ENCODE measurements around the gene GIMAP8. TPM values are rescaled to one million over a fixed set of nuclear protein-coding genes. Genes with fewer than 3 reads are reported as not detected.

GIMAP8 gene
- total and polyA plus RNA-seq, 2 of the 8 experiments (the other 6 are each of a cell fraction or from before 2014, with no cell fraction given): not detected

DNA sequence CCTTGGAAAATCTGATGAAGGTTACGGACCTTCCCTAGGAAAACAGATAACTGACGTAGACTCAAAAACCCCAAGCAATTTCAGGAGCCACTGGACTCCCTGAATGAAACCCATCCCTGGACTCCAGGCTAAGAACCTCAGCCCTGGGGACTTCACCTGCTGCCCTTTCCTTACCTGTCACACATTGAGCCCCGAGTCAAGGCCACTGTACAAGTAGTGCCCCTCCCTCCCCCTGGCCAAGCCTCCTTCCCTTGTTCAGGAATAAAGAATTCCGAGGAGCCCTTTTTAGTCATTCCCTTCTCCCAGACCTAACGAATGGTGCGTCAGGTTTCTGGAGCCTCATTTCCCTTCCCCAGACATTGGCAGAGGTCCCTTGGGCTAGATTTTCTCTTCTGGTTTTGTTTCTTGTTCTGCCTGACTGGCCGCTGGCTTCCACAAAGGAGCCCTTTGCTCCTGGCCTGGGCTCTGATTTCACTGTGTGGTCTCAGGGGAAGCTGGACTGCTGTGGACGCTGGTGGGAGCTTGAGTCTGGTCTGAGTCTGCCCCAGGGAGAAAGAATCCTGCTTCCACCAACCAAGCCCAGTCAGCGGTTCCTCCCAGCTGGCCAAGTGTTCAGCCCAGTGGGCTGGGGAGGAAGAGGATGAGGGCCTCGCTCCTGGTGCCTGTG is 39.6 kb upstream of the GIMAP8 start:
- Histone ChIP-seq H2AFZ (ENCODE audit: low read length) (no peak overlapping the region), H2BK12ac (ENCODE audit: low read depth, low read length) (no peak overlapping the region), H4K8ac (ENCODE audit: extremely low read depth, insufficient read depth, low read length) (no peak overlapping the region), H3K36me3 (ENCODE audit: control insufficient read depth in 2 of 4, insufficient read depth in 4 of 4, low read length in 3 of 4) (peaks cover 7 to 37% (median 15%) of the 10 kb centered on the region in 4 experiments), H4K91ac (replicated peaks; ENCODE audit: insufficient read length, low read length) (no peak overlapping the region), H3K27me3 (replicated peaks in 1 of 4; ENCODE audit: control insufficient read depth in 3 of 4, extremely low read depth in 1 of 4, insufficient read depth in 3 of 4, low read length in 3 of 4) (no peaks in the 10 kb centered on the region), H3K9me3 (ENCODE audit: insufficient read depth in 2 of 2, low read depth in 1 of 2, low read length in 1 of 2) (no peaks in the 10 kb centered on the region), H3K23me2 (ENCODE audit: low read depth, low read length) (peaks cover 2% of the 10 kb centered on the region; the same call in 1 of the 2 replicates), H4K5ac (ENCODE audit: insufficient read length, low read depth, low read length) (no peak overlapping the region), H3K79me2 (ENCODE audit: control insufficient read depth in 1 of 2, insufficient read depth in 2 of 2, low read length in 2 of 2) (peaks cover 0 to 18% of the 10 kb centered on the region in 2 experiments; a peak in 2 of 4 replicates), H3K4me2 (ENCODE audit: insufficient read depth in 1 of 2, low read depth in 2 of 2, low read length in 2 of 2) (no peak overlapping the region), H2AK5ac (ENCODE audit: low read depth, low read length) (no peak overlapping the region), H2BK120ac (replicated peaks; ENCODE audit: low read depth, low read length) (no peak overlapping the region), H3K56ac (replicated peaks; ENCODE audit: insufficient read length, low read depth, low read length) (no peak overlapping the region), H3K9ac (replicated peaks in 1 of 4; ENCODE audit: extremely low read depth in 1 of 4, low read depth in 3 of 4, low read length in 3 of 4) (no peak overlapping the region), H2BK5ac (ENCODE audit: low read depth, low read length) (no peak overlapping the region), H3K23ac (ENCODE audit: insufficient read length) (no peak overlapping the region), H3K4me1 (replicated peaks in 1 of 4; ENCODE audit: control insufficient read depth in 3 of 4, insufficient read depth in 4 of 4, low read length in 3 of 4) (peaks cover 9 to 15% (median 12%) of the 10 kb centered on the region in 4 experiments), H2BK15ac (ENCODE audit: low read length) (no peak overlapping the region), H3K14ac (ENCODE audit: insufficient read length) (no peak overlapping the region), H3K18ac (ENCODE audit: extremely low read depth, low read length) (no peak overlapping the region), H3K4me3 (ENCODE audit: extremely low read depth in 1 of 4, insufficient read depth in 2 of 4, low read depth in 3 of 4, low read length in 4 of 4) (no peak overlapping the region), H3K79me1 (ENCODE audit: low read depth, low read length) (peaks cover 5% of the 10 kb centered on the region), H2BK20ac (ENCODE audit: low read length) (no peak overlapping the region), H3K27ac (ENCODE audit: low read depth, low read length) (no peak overlapping the region), H3K4ac (replicated peaks; ENCODE audit: insufficient read length, low read depth, low read length) (no peak overlapping the region), H4K20me1 (replicated peaks in 1 of 2; ENCODE audit: control insufficient read depth in 1 of 2, insufficient read depth in 2 of 2, low read length in 2 of 2) (peaks cover 0 to 3% of the 10 kb centered on the region in 2 experiments)
- TF ChIP-seq CHD2 (IDR thresholded peaks at IDR 0.05; ENCODE audit: low read length) (no peak), SIRT6 (IDR thresholded peaks at IDR 0.05; ENCODE audit: low read length) (no peak), EGR1 (IDR thresholded peaks at IDR 0.05; ENCODE audit: borderline replicate concordance, low read depth, low read length) (no peak), E2F6 (IDR thresholded peaks at IDR 0.05) (no peak), POU5F1 (IDR thresholded peaks at IDR 0.05; ENCODE audit: low read depth, low read length) (no peak)
- ChIA-PET CTCF (ENCODE audit: partially characterized antibody) (interaction anchor here (1.1 to 2.6 kb wide), 4 partner anchors 18 to 124 kb away, joined by 3 to 7 read pairs (median 4); no protein-coding TSS in a partner anchor), POLR2A (ENCODE audit: partially characterized antibody) (interaction anchor here (1.0 to 14.9 kb wide), 7 partner anchors 13 to 76 kb away, joined by 4 to 164 read pairs (median 6); partner anchors contain the start of gene REPIN1)
- DNase-seq (ENCODE audit: low read depth in 1 of 2, low spot score in 2 of 2) (no peak), FAIRE-seq (no peak)
- 90% methylated on average over 10 of the region's 10 CpGs; no CpG with 5 or more reads in 1 of the 2 experiments for WGBS, 2 experiments (ENCODE audit: extremely low coverage in 1 of 2, insufficient coverage in 1 of 2, insufficient read length in 1 of 2, insufficient replicate concordance in 2 of 2, low coverage in 1 of 2, low lambda C conversion rate in 2 of 2, missing lambda C conversion rate in 1 of 2)

Measured in H1 (cell line).